GM21619 (cell line): ENCODE data around the gene NOPCHAP1.
"Not testable (repeated sequence)": the region's sequence is repeated elsewhere in the genome, so short reads cannot be mapped to it uniquely, and the experiment has no call there.

Source experiments
- ATAC-seq: cut with Tn5 transposase; IDR thresholded peaks from one replicate; pipeline ENCODE4 v1.9.1; 2021; ENCODE audit not compliant: unreplicated experiment

The NOPCHAP1 gene

DNA sequence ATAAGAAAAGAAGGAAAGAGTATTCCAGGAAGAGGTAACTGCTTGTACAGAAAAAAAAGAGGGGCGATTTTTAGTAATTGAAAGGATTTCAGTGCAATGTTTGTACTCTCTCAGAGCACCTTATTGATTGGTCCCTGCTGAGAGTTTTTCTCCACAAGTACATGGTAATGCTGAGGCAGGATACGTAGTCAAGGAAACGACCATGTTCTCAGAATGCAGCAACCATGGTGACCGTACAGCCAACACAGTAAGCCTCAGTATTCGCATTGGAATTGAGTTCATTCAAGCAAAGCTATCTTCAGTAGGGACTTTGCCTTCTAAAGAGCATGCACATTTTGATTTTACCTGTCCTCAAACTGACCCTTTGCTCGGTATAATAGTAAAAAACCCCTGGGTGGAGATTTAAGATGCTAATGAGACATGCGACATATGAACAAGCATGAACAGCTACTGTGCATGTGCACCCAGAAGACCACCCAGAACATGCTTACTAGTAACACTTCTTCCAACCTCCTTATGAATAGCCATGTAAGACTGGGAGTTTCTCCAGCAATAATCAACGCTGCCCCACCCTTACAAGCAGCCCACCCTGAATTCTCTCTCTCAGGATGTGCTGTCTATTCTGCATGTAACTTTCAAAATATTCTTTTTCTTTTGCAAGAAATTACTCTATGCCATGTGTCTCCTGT, 21.8 kb upstream of the NOPCHAP1 start:
- no peak for ATAC-seq

DNA sequence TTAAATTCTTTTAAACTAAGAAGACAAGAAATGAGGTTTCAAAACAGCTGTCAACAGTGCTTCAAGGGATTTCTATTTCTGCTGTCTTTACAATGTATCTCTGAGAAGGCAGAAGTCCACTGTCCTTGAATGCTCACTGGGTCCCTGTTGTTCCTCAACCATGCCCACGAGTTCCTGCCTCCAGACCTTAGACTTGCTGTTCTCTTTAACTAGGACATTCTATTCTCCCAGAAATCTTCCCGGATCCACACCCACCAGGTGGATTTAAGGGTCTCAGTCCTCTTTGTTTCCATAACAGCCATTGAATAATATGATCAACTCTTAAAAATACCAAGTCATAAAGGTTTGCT, 21.3 kb upstream of the NOPCHAP1 start:
- no peak for ATAC-seq

DNA sequence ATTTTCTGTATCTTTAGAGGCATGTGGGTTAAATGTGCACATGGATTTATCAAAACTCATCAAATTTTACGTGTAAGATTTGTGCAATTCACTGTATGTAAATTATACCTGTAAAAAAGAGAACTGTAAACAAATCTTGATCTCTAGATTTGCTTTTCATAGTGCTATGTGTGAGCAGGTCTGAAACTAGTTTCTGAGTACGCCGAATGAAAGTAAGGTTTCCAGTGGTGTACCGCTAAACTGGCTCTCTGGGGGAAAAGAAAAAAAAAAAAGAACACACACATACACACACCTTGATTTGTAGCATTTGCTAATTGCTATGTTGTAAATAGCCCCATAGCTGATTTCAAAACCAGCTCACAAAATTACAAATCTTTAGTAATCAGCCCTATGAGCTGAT, 19.4 kb upstream of the NOPCHAP1 start:
- peak; percentile 88 for ATAC-seq

DNA sequence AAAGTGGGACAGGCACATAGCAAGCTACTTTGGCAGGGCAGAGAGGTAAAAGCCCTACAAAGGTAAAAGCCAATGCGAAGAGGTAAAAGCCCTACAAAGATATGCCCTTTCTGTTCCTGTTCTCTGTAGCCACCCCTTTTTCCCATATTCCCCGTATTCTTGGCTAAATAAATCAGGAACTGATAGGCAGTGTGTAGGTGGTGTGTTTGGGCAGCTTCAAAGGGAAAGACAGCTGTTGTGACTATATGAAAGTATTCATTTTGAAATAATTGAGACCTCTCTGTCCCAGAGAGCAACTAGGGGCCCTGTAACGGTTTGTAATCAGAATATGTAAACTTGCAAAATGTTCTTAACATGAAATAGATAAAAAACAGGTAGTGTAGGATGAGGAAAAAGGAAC, 16.8 kb upstream of the NOPCHAP1 start:
- ATAC-seq: no peak

DNA sequence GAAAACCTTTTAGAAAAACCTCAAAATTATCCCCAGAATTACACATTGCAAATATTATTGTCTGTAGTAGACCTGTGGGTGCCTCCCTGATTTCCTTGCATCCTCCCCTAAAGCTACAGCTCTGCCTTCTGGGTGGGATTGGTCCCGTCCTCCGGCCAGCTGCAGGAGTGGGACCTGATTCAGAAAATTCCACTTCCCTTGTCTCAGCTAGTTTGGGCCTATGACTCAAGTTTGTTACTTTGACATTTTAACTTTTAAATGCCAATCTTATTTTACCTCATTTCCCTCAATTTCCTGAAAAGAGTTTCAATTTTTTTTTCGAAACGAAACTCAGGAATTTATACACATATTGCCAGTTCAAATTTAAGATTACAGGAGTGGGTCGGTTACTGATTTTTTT, 14.8 kb upstream of the NOPCHAP1 start:
- ATAC-seq: no peak

DNA sequence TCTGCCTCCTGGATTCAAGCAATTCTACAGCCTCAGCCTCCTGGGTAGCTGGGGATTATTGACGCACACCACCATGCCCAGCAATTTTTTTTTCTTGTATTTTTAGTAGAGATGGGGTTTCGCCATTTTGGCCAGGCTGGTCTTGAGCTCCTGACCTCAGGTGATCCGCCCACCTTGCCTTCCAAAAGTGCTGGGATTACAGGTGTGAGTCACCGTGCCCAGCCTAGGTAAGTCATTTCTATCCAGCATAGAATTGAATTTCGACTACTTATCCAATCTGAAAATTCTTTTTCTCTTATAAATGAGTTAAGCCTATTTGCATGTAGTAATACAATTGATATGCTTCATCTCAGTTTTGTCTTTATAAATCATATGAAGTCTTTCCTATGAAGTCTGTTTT, 12.9 kb upstream of the NOPCHAP1 start:
- ATAC-seq: no peak

DNA sequence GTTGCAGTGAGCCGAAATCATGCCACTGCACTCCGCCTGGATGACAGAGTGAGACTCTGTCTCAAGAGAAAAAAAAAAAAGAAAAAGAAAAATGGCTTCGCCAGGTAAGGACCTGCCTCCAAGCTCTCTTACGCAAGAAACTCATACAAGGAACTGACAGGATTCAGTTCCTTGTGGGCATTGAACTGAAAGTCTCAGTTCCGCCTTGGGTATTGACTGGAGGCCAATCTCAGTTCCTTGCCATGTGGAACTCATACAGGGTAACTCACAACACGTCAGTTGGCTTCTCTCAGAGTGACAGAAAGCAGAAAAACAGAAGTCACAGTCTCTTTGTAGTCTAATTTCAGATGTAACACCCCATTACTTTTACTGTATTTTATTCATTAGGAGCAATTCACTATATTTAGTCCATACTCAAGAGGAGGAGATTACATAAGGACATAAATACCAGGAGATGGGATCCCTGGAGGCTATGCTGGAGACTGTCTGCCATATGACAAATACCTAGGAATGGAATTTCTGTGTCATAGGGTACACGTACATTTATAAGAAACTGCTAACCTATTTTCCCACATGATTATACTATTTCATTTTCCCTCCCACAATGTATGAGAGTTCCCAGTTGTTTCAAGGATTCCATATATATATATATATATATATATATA, 11.4 kb upstream of the NOPCHAP1 start:
- peak; percentile 95 for ATAC-seq

DNA sequence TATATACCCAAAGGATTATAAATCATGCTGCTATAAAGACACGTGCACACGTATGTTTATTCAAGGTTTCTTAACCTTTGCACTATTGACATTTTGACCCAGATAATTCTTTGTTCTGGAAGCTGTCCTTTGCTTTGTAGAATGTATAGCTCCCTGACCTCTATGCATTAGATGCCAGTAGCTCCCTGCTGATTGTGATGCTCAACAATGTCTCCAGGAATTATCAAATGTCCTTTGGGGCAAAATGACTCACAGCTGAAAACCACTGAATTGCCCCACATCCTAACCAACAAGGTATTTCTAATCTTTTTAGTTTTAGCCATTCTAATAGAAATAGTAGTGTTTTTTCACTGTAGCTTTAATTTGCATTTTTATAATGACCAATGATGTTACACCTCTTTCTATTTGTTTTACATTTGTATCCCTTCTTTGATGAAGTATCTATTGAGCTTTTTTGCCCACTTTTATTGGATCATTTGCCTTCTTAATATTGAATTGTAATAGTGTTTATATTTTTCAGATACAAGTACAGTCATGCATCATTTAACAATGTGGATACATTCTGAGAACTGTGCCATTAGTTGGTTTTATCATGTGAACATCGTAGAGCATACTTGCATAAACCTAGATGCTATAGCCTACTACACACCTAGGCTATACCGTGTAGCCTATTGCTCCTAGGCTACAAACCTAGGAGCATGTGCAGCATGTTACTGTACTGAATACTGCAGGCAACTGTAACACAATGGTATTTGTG, 10.4 kb upstream of the NOPCHAP1 start:
- ATAC-seq: no peak

DNA sequence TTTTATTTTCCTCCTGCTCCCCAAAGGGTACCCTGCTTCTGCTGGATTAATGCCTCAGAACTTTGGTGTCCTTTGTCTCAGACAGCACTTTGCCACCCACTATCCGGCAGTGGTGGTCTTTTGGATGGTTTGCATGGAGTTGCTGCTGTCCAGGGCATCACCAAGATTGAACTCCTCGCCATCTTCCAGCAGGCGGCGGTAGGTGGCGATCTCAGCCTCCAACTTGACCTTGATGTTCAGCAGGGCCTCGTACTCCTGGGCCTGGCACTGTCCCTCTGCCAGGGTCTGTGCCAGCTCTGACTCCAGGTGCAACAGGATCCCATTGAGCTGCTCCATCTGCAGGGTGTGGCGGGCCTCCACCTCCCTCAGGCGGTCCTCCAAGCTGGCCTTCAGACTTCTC, 9.4 kb upstream of the NOPCHAP1 start:
- no peak for ATAC-seq

DNA sequence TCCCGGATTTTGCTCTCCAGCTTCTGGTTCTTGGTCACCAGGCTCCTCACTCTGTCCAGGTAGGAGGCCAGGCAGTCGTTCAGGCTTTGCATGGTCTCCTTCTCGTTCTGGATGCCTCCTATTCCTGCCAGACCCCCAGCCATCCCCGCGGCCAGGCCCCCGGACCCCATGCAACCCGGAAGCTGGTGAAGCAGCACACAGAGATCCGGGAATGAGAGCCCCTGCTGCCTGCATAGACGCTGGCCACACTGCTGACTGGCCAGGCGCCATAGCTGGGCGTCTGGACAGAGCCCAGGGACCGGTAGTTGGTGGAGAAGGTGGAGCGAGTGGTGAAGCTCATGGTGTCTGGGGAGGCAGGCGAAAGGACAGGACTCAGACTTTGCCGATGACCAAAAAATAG, 8.4 kb upstream of the NOPCHAP1 start:
- ATAC-seq: not testable (repeated sequence)

DNA sequence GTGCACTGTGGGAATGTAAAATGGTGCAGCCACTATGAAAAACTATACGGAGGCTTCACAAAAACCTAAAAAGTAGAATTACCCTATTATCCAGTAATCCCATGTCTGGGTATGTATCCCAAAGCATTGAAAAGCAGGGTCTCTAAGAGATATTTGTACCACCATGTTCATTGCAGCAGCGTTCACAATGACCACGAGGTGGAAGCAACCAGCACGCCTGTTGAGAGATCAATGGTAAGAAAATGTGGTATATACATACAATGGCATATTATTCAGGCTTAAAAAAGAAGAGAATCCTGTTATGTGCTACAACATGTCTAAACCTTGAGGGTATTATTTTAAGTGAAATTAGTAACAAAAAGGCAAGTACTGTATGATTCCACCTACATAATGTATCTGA, 910 bp upstream of the NOPCHAP1 start:
- no peak for ATAC-seq

DNA sequence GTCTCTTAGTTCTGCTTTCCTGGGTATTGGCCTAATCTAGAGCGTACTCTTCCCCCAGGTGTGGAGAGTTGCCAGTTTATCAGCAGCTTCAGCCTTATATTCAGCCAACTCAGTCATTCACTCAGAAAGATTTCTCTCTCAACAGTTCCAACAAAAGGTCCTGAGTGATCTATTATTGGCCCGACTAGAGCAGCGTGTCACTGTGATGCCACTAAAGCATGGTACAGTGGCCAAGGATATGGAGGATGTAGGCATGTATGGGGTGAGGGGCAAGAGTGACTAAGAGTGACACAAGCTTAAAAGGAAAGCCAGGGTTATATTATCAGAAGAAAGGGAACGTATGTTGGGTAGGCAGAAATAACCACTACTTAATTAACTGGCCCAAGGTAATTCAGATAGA, 4.8 kb downstream of the NOPCHAP1 start:
- no peak for ATAC-seq

DNA sequence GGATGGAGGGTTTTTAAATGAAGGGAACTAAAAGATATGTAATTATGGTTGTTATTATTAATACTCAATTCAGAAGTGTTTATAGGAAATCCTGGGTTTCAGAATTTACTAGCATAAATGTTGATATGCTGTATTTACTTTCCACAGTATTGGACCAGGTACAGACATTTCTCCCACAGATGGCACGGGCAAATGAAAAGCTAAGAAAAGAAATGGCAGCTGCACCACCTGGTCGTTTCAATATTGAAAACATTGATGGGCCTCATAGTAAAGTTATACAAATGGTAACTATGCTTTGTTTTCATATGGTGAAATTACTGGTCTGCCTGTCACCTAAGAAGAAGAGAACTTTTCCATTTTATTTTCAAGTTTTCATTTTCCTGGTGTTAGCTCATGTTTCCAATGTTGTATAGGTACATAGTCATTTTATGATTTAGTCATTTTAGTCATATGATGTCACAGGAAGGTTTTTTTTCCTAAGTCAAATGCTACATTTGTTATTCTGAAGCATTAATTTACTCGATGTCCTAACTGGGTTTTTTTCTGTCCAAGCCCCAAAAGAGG, 5.5 kb downstream of the NOPCHAP1 start:
- ATAC-seq: no peak

DNA sequence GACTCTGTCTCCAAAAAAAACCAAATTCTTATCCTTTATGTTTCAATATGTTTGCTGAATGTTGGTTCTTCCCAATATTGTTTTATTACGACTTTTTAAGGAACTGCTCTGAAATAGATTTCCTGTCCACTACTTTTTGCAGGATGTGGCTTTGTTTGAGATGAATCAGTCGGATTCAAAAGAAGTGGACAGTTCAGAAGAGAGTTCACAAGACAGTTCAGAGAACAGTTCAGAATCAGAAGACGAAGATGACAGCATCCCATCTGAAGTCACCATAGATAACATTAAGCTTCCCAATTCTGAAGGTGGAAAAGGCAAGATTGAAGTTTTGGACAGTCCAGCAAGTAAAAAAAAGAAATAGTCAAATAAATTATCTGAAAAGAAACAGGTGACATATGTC, 8.2 kb downstream of the NOPCHAP1 start:
- ATAC-seq: no peak

DNA sequence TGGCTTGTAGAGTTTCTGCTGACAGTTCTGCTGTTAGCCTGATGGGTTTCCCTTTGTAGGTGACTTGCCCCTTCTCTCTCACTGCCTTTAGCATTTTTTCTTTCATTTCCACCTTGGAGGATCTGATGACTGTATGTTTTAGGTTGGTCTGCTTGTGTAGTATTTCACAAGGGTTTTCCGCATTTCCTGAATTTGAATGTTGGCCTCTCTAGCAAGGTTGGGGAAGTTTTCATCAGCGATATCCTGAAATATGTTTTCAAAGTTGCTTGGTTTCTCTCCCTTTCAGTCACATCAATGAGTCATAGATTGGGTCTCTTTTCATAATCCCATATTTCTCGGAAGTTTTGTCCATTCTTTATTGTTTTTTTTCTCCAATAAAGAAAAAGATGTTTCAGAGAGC, 11.4 kb downstream of the NOPCHAP1 start:
- ATAC-seq: no peak

DNA sequence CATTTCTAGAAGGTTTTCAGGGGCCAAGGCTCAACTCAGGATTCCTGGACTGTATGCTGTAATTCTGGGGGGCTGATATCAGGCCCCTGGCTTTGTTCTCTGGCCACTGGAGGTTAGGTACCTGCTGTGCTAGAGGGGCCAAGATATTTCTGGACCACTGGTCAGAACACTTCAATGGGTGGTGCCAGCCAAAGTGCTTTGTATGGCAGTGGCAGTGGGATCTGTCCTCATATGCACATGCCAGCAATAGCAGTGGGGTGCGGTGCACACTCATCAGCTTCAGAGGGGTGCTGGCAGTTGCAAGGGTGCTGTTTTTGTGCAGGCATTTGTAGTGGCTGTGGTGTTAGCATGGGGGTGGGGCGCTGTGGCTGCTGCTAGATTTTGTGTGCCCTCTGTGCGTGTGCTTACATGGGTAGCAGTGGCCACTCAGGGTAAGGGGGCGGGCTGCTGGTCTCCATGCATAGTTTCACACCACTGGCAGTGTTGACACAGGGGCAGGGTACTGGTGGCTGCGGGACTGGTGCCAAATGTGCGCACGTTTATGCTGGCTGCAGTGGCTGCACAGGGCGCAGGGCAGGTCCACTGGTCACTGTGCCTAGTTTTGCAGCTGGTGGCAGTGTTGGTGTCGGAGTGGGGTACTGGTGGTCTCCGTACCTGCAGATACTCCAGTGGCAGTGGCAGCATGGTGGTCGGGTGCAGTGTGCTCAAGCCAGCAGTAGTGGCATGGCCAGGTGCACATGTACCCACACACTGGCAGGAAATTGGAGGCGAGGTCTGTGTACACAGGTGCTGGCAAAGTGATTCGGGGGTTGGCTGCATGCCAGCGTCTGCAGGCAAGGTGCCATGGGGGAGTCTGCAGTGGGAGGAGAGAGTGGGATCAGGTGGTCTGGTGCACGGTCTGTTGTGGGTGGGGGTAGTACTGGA, 12.6 kb downstream of the NOPCHAP1 start:
- ATAC-seq: no peak

DNA sequence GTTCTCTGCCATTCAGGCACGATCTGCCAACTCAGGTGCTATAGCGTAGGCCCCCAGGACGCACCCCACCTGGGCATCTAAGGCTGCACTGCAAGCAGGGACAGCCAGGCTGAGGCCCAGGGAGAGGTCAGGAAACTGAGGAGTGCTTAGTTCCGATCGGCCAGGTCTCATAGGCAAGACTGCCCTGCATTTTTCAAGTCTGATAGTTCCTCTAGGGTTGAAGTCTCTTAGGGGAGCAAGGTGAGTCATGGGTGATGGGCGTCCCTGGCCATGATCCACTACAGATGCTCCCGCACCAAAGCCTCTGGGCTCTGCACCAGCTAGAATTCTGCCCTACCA, 13.2 kb downstream of the NOPCHAP1 start:
- ATAC-seq: no peak

DNA sequence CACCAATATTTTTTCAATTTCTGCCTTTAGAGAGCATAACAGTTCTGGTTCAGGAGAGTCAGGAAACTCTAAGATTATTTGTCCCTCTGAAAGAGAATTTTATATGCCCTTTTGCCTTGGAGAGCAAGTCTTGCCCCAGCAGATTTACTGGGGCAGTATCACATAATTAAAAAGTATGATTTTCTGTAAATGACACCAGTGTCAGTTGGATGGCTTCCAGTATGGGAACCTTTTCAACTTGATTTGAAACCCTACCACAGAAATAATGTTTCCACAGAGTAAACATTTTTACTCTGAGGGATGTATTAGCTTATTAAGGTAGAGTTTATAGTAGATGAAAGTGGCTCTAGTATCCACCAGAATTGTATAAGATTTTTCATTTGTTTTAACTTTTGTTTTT, 15.4 kb downstream of the NOPCHAP1 start:
- no peak for ATAC-seq

DNA sequence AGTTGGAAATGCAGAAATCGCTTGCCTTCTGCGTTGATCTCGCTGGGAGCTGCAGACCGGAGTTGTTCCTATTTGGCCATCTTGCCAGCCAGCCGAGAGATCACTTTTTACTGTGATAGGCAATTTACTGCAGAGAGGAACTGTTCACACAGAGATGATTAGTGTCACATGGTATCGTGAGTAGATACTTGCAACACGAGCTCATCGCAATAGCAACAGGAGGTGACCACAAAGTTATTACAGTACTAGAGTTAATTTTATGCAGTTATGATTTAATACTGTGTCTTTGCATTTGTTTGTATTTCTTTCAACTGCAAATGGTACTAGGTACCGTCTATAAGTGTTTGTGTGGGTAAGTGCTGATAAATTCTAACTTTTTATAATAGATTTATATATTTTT, 27.8 kb downstream of the NOPCHAP1 start:
- no peak for ATAC-seq

DNA sequence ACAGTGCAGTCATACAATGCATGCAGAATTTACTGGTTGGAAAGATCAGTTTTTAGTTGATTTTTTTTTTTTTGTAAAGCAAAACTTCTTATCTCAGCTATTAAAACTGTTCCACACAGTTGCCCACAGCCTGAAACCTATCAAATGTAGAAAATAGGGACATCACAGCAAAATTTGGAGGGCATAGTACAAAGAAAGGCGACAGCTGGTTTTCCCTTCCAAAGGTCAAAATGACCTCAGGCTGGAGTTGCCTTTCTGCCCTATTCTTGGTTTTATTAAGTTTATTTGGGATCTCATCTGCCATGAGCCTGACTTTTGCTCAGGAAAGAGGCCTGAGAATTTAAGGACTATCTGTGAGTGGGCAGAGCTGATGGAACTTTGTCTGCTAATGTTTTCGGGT, 28.5 kb downstream of the NOPCHAP1 start:
- ATAC-seq: no peak

DNA sequence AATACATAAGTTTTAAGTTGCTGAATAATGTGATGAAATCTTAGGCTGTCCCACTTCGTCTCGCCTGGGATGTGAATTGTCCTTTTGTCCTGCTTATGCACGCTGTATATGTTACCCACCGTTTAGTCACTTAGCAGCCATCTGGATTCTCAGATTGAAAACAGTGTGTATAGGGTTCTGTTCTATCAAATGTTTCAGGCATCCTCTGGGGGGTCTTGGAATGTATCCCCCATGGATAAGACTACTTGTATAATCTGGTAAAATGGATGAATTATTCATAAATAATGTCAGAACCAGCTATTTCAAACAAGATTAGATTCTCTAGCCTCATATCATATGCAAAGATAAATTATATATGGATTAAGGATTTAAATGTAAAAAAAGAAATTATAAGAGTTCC, 29.4 kb downstream of the NOPCHAP1 start:
- no peak for ATAC-seq
